Lower leg skin (tissue), 3 donors: ENCODE measurements around the gene ACKR3.

Experiments used
- POLR2A ChIP-seq, 2 donors: fragments of 450-650 bp; IDR thresholded peaks; one replicate each; pipeline ENCODE4 v1.6.1; 2016 to 2017; ENCODE audit warnings: antibody characterized with exemption in 2 of 2, mild to moderate bottlenecking in 1 of 2, moderate library complexity in 1 of 2
- TF ChIP-seq, protein P1 (sequence below), 3 donors: fragments of 450-650 bp; IDR thresholded peaks; one replicate each; pipeline ENCODE4 v1.5.1; 2016; ENCODE audit warnings: antibody characterized with exemption in 3 of 3, mild to moderate bottlenecking in 3 of 3, moderate library complexity in 2 of 3

DNA sequence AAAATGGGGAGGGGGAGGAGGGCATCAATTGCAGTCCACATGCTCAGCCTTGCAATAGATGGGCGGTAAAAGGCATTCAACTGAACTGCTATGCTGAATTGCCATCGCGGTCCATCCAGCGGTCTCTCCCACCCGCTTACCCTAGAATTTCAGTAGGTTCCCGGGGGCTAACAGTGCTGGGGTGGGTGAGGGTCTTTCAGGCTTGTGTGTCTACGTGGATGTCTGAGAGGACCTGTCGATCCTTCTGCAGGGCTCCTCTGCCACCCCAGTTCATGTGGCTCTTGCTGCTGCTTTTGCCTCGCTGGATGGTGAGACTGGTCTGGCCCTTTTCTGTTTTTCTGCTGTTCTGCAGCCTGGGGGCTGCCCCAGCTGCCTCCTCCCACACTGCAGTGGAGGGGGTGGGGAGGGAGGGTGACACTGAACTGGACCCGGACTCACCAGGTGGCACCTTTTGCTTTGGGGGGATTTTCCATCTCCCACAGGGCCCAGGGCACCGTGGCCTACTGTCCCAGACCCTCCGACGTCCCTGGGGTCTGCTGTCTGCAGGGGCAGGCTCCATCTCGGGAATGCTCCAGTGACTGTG, 14.1 kb downstream of the ACKR3 start:
- TF ChIP-seq, protein P1, sequence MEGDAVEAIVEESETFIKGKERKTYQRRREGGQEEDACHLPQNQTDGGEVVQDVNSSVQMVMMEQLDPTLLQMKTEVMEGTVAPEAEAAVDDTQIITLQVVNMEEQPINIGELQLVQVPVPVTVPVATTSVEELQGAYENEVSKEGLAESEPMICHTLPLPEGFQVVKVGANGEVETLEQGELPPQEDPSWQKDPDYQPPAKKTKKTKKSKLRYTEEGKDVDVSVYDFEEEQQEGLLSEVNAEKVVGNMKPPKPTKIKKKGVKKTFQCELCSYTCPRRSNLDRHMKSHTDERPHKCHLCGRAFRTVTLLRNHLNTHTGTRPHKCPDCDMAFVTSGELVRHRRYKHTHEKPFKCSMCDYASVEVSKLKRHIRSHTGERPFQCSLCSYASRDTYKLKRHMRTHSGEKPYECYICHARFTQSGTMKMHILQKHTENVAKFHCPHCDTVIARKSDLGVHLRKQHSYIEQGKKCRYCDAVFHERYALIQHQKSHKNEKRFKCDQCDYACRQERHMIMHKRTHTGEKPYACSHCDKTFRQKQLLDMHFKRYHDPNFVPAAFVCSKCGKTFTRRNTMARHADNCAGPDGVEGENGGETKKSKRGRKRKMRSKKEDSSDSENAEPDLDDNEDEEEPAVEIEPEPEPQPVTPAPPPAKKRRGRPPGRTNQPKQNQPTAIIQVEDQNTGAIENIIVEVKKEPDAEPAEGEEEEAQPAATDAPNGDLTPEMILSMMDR (IDR thresholded peaks at IDR 0.05), result no peak
- no peak for TF ChIP-seq POLR2A (IDR thresholded peaks at IDR 0.05)
